K562 (cell line): ENCODE data around the gene CDCA4. TPM values are rescaled to one million over a fixed set of nuclear protein-coding genes. Genes with fewer than 3 reads are reported as not detected.

ENCODE experiments used
- ATAC-seq: fragments of 200-7000 bp; cut with Tn5 transposase; 3 replicates; pipeline ENCODE4 v1.9.1; 2020; ENCODE audit warnings: moderate library complexity
- BruUV-seq: library from RNA; stranded (reverse); fragments of 400-500 nt; replicated peaks from 2 replicates; lab custom pipeline; 2021; lab: Mats Ljungman, UMichigan
- CTCF ChIA-PET: fragments of 300-600 bp; formaldehyde crosslinking; extraction: SDS; loops from one replicate; lab custom pipeline; 2021; ENCODE audit warnings: low intra/inter-chr PET ratio; lab: Yijun Ruan, JAX
- POLR2A ChIA-PET: fragments of 300-600, 350-650 bp; sonication (Branson Sonifier 250); formaldehyde crosslinking; extraction: SDS; loops from one replicate; lab custom pipeline; 2021; ENCODE audit warnings: antibody characterized with exemption, inconsistent platforms; lab: Yijun Ruan, JAX
- DNase-seq, 4 experiments: peaks; one replicate each; pipeline versions ENCODE4 v3.0.0 to v3.0.0-alpha.2; 2011 to 2018; ENCODE audit warnings: low spot score in 3 of 4, mixed read lengths in 3 of 4; ENCODE audit errors: extremely low read depth in 1 of 4
- FAIRE-seq: peaks from 2 replicates; lab custom pipeline; 2011; peaks lifted over from hg19 to GRCh38; lab: Jason Lieb, UNC
- H2AFZ ChIP-seq: 2 replicates; pipeline ENCODE4 v1.6.0; 2011; ENCODE audit warnings: low read depth, low read length, control low read depth, inconsistent platforms
- H3K27ac ChIP-seq: fragments of 200-600 bp; 3 replicates; pipeline ENCODE4 v1.8.0; 2011; ENCODE audit warnings: low read depth, mild to moderate bottlenecking, control low read depth, inconsistent platforms, low read length, moderate library complexity, mixed read lengths; ENCODE audit errors: extremely low read depth
- H3K27me3 ChIP-seq, 2 experiments: fragments of 300-600 bp in 1 of 2; 2 replicates in 1 of 2; 3 replicates in 1 of 2; pipeline versions ENCODE4 v1.6.0 to v1.8.0; 2011; ENCODE audit warnings: inconsistent platforms in 2 of 2, low read length in 2 of 2, mild to moderate bottlenecking in 1 of 2, mixed read lengths in 1 of 2, moderate library complexity in 1 of 2; ENCODE audit not compliant: control insufficient read depth in 2 of 2, insufficient read depth in 2 of 2
- H3K36me3 ChIP-seq: fragments of 300-600 bp; 3 replicates; pipeline ENCODE4 v1.8.0; 2011; ENCODE audit warnings: mild to moderate bottlenecking, low read length, inconsistent platforms; ENCODE audit not compliant: control insufficient read depth, insufficient read depth
- H3K4me1 ChIP-seq, 2 experiments: fragments of 200-600 bp in 1 of 2; replicated peaks in 1 of 2; 2 replicates in 1 of 2; 3 replicates in 1 of 2; pipeline versions ENCODE4 v1.5.1 to v1.8.0; 2011; ENCODE audit warnings: inconsistent platforms in 2 of 2, low read length in 2 of 2, mild to moderate bottlenecking in 1 of 2, mixed read lengths in 1 of 2, moderate library complexity in 1 of 2; ENCODE audit not compliant: control insufficient read depth in 2 of 2, insufficient read depth in 2 of 2
- H3K4me2 ChIP-seq: 2 replicates; pipeline ENCODE4 v1.6.1; 2011; ENCODE audit warnings: low read length, control low read depth, inconsistent platforms, mixed read lengths; ENCODE audit not compliant: insufficient read depth
- H3K4me3 ChIP-seq: fragments of 200-600 bp; sonication (generic), shearing (Covaris generic); 2 replicates; pipeline ENCODE4 v1.5.1; 2016; ENCODE audit warnings: control low read depth, inconsistent platforms
- H3K79me2 ChIP-seq: fragments of 200-600 bp; 3 replicates; pipeline ENCODE4 v1.8.0; 2011; ENCODE audit warnings: low read length, inconsistent platforms; ENCODE audit not compliant: control insufficient read depth, insufficient read depth
- H3K9ac ChIP-seq, 2 experiments: 2 replicates each; pipeline versions ENCODE4 v1.6.0 to v1.6.1; 2011; ENCODE audit warnings: low read depth in 2 of 2, low read length in 2 of 2, control low read depth in 1 of 2, inconsistent platforms in 1 of 2, mild to moderate bottlenecking in 1 of 2, mixed read lengths in 1 of 2; ENCODE audit not compliant: insufficient read depth in 1 of 2
- H3K9me1 ChIP-seq: one replicate; pipeline ENCODE4 v1.6.0; 2011; ENCODE audit warnings: inconsistent platforms, mild to moderate bottlenecking, low read length, moderate library complexity; ENCODE audit not compliant: control insufficient read depth, insufficient read depth
- H3K9me3 ChIP-seq: replicated peaks from 2 replicates; pipeline ENCODE4 v1.5.1; 2011; ENCODE audit warnings: low read depth, low read length, inconsistent platforms; ENCODE audit not compliant: control insufficient read depth, insufficient read depth
- H4K20me1 ChIP-seq: replicated peaks from 2 replicates; pipeline ENCODE4 v1.6.1; 2011; ENCODE audit warnings: low read length, inconsistent platforms, mixed read lengths; ENCODE audit not compliant: control insufficient read depth, insufficient read depth
- CBX1 ChIP-seq: sonication (generic); IDR thresholded peaks from 2 replicates; pipeline ENCODE4 v1.6.1; 2016; ENCODE audit warnings: antibody characterized with exemption, low read depth, mild to moderate bottlenecking
- FOSL1 ChIP-seq: fragments of 200-800 bp; sonication (Bioruptor generic); conservative IDR thresholded peaks from 2 replicates; pipeline ENCODE4 v1.6.1; 2016; ENCODE audit warnings: missing genetic modification characterization, missing compliant biosample characterization
- HLTF ChIP-seq: fragments of 450-650 bp; IDR thresholded peaks from 2 replicates; pipeline ENCODE4 v1.6.1; 2016
- SP2 ChIP-seq: IDR thresholded peaks from 2 replicates; pipeline ENCODE4 v1.6.1; 2011; ENCODE audit warnings: mild to moderate bottlenecking, low read depth, low read length, moderate library complexity; ENCODE audit not compliant: poor library complexity, severe bottlenecking; ENCODE audit errors: extremely low read depth
- ZKSCAN1 ChIP-seq: fragments of 150-350 bp; IDR thresholded peaks from 2 replicates; pipeline ENCODE4 v1.6.1; 2016; ENCODE audit warnings: low read depth, low read length
- WGBS: fragments of 100-300 bp; shearing (Covaris generic); methylation state at CpG from one replicate; pipeline ENCODE4 v1.1.6; 2016; ENCODE audit warnings: low coverage, mixed read lengths; ENCODE audit not compliant: insufficient coverage; ENCODE audit errors: missing lambda C conversion rate; 5-methylcytosine and 5-hydroxymethylcytosine counted together
- in situ Hi-C: fragments of 300-500 bp; cut with MboI; formaldehyde crosslinking; loops from 4 replicates; pipeline ENCODE4 v1.15.0; 2018; ENCODE audit warnings: inconsistent platforms, mixed read lengths
- intact Hi-C: fragments of 100-400 bp; cut with micrococcal nuclease; formaldehyde crosslinking; loops from 2 replicates; pipeline ENCODE4 v1.14.2; 2022
- polyA plus RNA-seq, 8 experiments: library from polyadenylated mRNA; depleted of rRNA in 4 of 8; stranded (reverse) in 5 of 8; unstranded in 3 of 8; fragments of >200 nt; fragmentation: Nextera tagmentation in 2 of 8; fragmentation: Illumina TruSeq in 1 of 8; extraction: Ambion mirVana in 2 of 8; extraction: Trizol in 1 of 8; gene quantifications; 2 replicates each; pipeline versions ENCODE4 v1.2.1 to v1.2.3, GENCODE V29; 2011 to 2014; ENCODE audit warnings: inconsistent platforms in 1 of 8, missing spikeins in 1 of 8
- total RNA-seq, 7 experiments: library from RNA; depleted of rRNA in 6 of 7; stranded (reverse); fragments of >200 nt in 6 of 7; fragmentation: Illumina TruSeq in 2 of 7; extraction: Trizol in 2 of 7; gene quantifications; 2 replicates each; pipeline versions ENCODE4 v1.2.1 to v1.2.3, GENCODE V29; 2011 to 2021; ENCODE audit warnings: low replicate concordance in 1 of 7

The CDCA4 gene
- total and polyA plus RNA-seq, 9 of the 15 experiments (the other 6 are each of a cell fraction or from before 2014, with no cell fraction given): 6.6 to 44.2 (median 23.0) TPM

GRCh38 chr14:104973385-104974145, 47.3 kb downstream of the CDCA4 start:
- ATAC-seq (no peak), DNase-seq (no peak), FAIRE-seq (no peak)
- ChIA-PET POLR2A (interaction anchor here (0.8 to 1.2 kb wide), 2 partner anchors 10 to 40 kb away, joined by 3 read pairs; no protein-coding TSS in a partner anchor), CTCF (no interaction called here)
- TF ChIP-seq HLTF (no peak), SP2 (no peak), CBX1 (no peak), ZKSCAN1 (0 out of 2 replicates have a peak, but pooled peaks have one; percentile 18), FOSL1 (0 out of 2 replicates have a peak, but pooled peaks have one; percentile 9)
- Histone ChIP-seq H4K20me1 (peaks cover 16% of the 10 kb centered on the region; the same call in 1 of the 2 replicates), H3K79me2 (no peaks in the 10 kb centered on the region), H3K9ac (0 out of 4 replicates have a peak overlapping the region, but pooled peaks of 1 of the 2 experiments have one; percentile 45), H3K36me3 (no peaks in the 10 kb centered on the region), H2AFZ (no peak overlapping the region), H3K4me2 (no peak overlapping the region), H3K4me3 (no peak overlapping the region), H3K27ac (no peak overlapping the region), H3K9me1 (no peaks in the 10 kb centered on the region), H3K27me3 (peaks cover 0 to 3% of the 10 kb centered on the region in 2 experiments; a peak in 1 of 5 replicates), H3K9me3 (no peaks in the 10 kb centered on the region), H3K4me1 (peaks cover under 1 to 79% of the 10 kb centered on the region in 2 experiments; a peak in 3 of 5 replicates)
- BruUV-seq: no TSS peak
- in situ Hi-C loops: loop anchor here (5.0 kb wide), 1 partner anchor 74 kb away; no protein-coding TSS in a partner anchor
- intact Hi-C loops: loop anchor here (2.0 kb wide), 1 partner anchor 115 kb away; no protein-coding TSS in a partner anchor
- 17% methylated on average over 13 of the region's 23 CpGs for WGBS
